ENCODE measurements around the gene GEMIN7. TPM values are rescaled to one million over a fixed set of nuclear protein-coding genes. Genes with fewer than 3 reads are reported as not detected.

Gene GEMIN7
- total and polyA plus RNA-seq, 2 of the 13 experiments (the other 11 are each of a cell fraction or from before 2014, with no cell fraction given), result 24.1 to 30.6 TPM

DNA sequence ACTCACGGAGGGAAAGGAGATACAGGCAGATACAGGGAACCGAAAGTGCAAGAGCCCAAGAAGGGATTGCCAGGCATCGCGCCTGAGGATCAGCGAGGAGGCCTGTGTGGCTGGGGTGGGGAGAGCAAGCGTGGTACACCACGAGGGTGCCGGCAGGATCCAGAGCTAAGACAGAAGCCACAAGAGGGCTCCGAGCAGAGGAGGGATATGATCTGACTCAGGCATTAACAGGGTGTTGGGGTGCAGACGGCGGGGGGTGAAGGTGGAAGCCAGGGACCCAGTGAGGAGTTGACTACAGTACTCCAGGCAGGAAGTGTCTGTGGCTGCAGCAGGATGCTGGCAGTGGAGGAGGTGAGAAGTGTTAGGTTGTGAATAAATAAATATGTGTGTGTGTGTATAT, 8.5 kb downstream of the GEMIN7 start:
- in situ Hi-C loops (cut with HindIII; ENCODE audit: extremely low pct_ligation_motif_present, low pct_unique_long_range_greater_than_20kb), result no loop called here
- no peaks in the 10 kb centered on the region for H3K27me3 ChIP-seq (ENCODE audit: control insufficient read depth in 1 of 2, insufficient read depth in 2 of 2, low read length in 2 of 2)
- peaks cover 5 to 31% of the 10 kb centered on the region in 2 experiments; a peak in 4 of 5 replicates for H3K36me3 ChIP-seq (replicated peaks in 1 of 2; ENCODE audit: control insufficient read depth in 1 of 2, insufficient read depth in 2 of 2, low read length in 2 of 2)
- CTCF ChIA-PET (ENCODE audit: low intra/inter-chr PET ratio, low total read pairs), result no interaction called here
- H2AFZ ChIP-seq (ENCODE audit: low read length), result no peak overlapping the region
- no peak overlapping the region for H3K4me3 ChIP-seq (replicated peaks in 1 of 3; ENCODE audit: insufficient read depth in 1 of 3, low read depth in 2 of 3, low read length in 3 of 3)
- 98% methylated on average over 11 of the region's 11 CpGs for WGBS (ENCODE audit: low lambda C conversion rate)
- intact Hi-C loops (cut with micrococcal nuclease; ENCODE audit: unreplicated experiment), result no loop called here
- no peak overlapping the region for H3K9ac ChIP-seq (ENCODE audit: insufficient read depth, low read depth, low read length)
- no peak overlapping the region for H3K4me2 ChIP-seq (ENCODE audit: low read depth, low read length)
- no peak for DNase-seq (ENCODE audit: low spot score)
- TF ChIP-seq ZNF879 (CRISPR knock-in tag; IDR thresholded peaks at IDR 0.05), result no peak
- peak; percentile 23 for TF ChIP-seq AGO2 (optimal IDR thresholded peaks at IDR 0.05; ENCODE audit: low read depth, low read length)
- POLR2A ChIA-PET, result no interaction called here
- H3K4me1 ChIP-seq (ENCODE audit: insufficient read depth, low read length), result peaks cover 5% of the 10 kb centered on the region
- FAIRE-seq, result no peak
- H3K9me3 ChIP-seq (ENCODE audit: low read length), result no peaks in the 10 kb centered on the region
- peaks cover 10% of the 10 kb centered on the region for H3K79me2 ChIP-seq (ENCODE audit: insufficient read depth, low read length)
- H4K20me1 ChIP-seq (ENCODE audit: insufficient read depth, low read length), result no peaks in the 10 kb centered on the region
- no peak for ATAC-seq
- BruUV-seq (replicated peaks), result no TSS peak
- H3K27ac ChIP-seq (ENCODE audit: extremely low read length, insufficient read depth, low read length), result no peak overlapping the region

DNA sequence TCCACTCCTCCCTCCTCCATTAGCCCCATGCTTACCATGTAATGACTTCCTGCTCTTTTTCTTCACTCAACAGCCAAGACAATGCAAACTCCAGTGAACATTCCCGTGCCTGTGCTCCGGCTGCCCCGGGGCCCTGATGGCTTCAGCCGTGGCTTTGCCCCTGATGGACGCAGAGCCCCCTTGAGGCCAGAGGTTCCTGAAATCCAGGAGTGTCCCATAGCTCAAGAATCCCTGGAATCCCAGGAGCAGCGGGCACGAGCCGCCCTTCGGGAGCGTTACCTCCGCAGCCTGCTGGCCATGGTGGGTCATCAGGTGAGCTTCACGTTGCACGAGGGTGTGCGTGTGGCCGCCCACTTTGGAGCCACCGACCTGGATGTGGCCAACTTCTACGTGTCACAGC, 11.0 kb downstream of the GEMIN7 start:
- H3K36me3 ChIP-seq (replicated peaks in 1 of 2; ENCODE audit: control insufficient read depth in 1 of 2, insufficient read depth in 2 of 2, low read length in 2 of 2), result peaks cover 5 to 31% of the 10 kb centered on the region in 2 experiments; a peak in 4 of 5 replicates
- no TSS peak for BruUV-seq (replicated peaks)
- no peak overlapping the region for H3K4me3 ChIP-seq (replicated peaks in 1 of 3; ENCODE audit: insufficient read depth in 1 of 3, low read depth in 2 of 3, low read length in 3 of 3)
- no peaks in the 10 kb centered on the region for H3K9me3 ChIP-seq (ENCODE audit: low read length)
- intact Hi-C loops (cut with micrococcal nuclease; ENCODE audit: unreplicated experiment) (no loop called here), in situ Hi-C loops (cut with HindIII; ENCODE audit: extremely low pct_ligation_motif_present, low pct_unique_long_range_greater_than_20kb) (no loop called here)
- H3K27ac ChIP-seq (ENCODE audit: extremely low read length, insufficient read depth, low read length), result no peak overlapping the region
- no peak overlapping the region for H3K4me2 ChIP-seq (ENCODE audit: low read depth, low read length)
- ChIA-PET POLR2A (interaction anchor here (2.0 kb wide), 1 partner anchor 14 kb away, joined by 5 read pairs; no protein-coding TSS in a partner anchor), CTCF (ENCODE audit: low intra/inter-chr PET ratio, low total read pairs) (no interaction called here)
- no peaks in the 10 kb centered on the region; a peak in 1 of 5 replicates for H3K27me3 ChIP-seq (ENCODE audit: control insufficient read depth in 1 of 2, insufficient read depth in 2 of 2, low read length in 2 of 2)
- WGBS (ENCODE audit: low lambda C conversion rate), result 95% methylated on average over 16 of the region's 17 CpGs
- no peak for DNase-seq (ENCODE audit: low spot score)
- H2AFZ ChIP-seq (ENCODE audit: low read length), result no peak overlapping the region
- H3K9ac ChIP-seq (ENCODE audit: insufficient read depth, low read depth, low read length), result no peak overlapping the region
- H3K4me1 ChIP-seq (ENCODE audit: insufficient read depth, low read length), result peaks cover 18% of the 10 kb centered on the region
- ATAC-seq, result no peak
- no peak for FAIRE-seq
- H4K20me1 ChIP-seq (ENCODE audit: insufficient read depth, low read length), result no peaks in the 10 kb centered on the region
- H3K79me2 ChIP-seq (ENCODE audit: insufficient read depth, low read length), result peaks cover 26% of the 10 kb centered on the region
- TF ChIP-seq, protein P1, sequence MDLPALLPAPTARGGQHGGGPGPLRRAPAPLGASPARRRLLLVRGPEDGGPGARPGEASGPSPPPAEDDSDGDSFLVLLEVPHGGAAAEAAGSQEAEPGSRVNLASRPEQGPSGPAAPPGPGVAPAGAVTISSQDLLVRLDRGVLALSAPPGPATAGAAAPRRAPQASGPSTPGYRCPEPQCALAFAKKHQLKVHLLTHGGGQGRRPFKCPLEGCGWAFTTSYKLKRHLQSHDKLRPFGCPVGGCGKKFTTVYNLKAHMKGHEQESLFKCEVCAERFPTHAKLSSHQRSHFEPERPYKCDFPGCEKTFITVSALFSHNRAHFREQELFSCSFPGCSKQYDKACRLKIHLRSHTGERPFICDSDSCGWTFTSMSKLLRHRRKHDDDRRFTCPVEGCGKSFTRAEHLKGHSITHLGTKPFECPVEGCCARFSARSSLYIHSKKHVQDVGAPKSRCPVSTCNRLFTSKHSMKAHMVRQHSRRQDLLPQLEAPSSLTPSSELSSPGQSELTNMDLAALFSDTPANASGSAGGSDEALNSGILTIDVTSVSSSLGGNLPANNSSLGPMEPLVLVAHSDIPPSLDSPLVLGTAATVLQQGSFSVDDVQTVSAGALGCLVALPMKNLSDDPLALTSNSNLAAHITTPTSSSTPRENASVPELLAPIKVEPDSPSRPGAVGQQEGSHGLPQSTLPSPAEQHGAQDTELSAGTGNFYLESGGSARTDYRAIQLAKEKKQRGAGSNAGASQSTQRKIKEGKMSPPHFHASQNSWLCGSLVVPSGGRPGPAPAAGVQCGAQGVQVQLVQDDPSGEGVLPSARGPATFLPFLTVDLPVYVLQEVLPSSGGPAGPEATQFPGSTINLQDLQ (CRISPR knock-in tag; IDR thresholded peaks at IDR 0.05), result no peak
- TF ChIP-seq RBFOX2 (IDR thresholded peaks at IDR 0.05; ENCODE audit: low read depth, low read length), result 0 out of 2 replicates have a peak, but pooled peaks have one; percentile 34
- TF ChIP-seq, protein P2, sequence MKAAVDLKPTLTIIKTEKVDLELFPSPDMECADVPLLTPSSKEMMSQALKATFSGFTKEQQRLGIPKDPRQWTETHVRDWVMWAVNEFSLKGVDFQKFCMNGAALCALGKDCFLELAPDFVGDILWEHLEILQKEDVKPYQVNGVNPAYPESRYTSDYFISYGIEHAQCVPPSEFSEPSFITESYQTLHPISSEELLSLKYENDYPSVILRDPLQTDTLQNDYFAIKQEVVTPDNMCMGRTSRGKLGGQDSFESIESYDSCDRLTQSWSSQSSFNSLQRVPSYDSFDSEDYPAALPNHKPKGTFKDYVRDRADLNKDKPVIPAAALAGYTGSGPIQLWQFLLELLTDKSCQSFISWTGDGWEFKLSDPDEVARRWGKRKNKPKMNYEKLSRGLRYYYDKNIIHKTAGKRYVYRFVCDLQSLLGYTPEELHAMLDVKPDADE (CRISPR knock-in tag; IDR thresholded peaks at IDR 0.05), result no peak
- TF ChIP-seq, protein P3, sequence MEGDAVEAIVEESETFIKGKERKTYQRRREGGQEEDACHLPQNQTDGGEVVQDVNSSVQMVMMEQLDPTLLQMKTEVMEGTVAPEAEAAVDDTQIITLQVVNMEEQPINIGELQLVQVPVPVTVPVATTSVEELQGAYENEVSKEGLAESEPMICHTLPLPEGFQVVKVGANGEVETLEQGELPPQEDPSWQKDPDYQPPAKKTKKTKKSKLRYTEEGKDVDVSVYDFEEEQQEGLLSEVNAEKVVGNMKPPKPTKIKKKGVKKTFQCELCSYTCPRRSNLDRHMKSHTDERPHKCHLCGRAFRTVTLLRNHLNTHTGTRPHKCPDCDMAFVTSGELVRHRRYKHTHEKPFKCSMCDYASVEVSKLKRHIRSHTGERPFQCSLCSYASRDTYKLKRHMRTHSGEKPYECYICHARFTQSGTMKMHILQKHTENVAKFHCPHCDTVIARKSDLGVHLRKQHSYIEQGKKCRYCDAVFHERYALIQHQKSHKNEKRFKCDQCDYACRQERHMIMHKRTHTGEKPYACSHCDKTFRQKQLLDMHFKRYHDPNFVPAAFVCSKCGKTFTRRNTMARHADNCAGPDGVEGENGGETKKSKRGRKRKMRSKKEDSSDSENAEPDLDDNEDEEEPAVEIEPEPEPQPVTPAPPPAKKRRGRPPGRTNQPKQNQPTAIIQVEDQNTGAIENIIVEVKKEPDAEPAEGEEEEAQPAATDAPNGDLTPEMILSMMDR (CRISPR knock-in tag; IDR thresholded peaks at IDR 0.05), result peak; percentile 20; the same call in 1 of the 2 replicates
- TF ChIP-seq FOXJ3 (CRISPR knock-in tag; IDR thresholded peaks at IDR 0.05; ENCODE audit: borderline replicate concordance), result no peak
- TF ChIP-seq, protein P4, sequence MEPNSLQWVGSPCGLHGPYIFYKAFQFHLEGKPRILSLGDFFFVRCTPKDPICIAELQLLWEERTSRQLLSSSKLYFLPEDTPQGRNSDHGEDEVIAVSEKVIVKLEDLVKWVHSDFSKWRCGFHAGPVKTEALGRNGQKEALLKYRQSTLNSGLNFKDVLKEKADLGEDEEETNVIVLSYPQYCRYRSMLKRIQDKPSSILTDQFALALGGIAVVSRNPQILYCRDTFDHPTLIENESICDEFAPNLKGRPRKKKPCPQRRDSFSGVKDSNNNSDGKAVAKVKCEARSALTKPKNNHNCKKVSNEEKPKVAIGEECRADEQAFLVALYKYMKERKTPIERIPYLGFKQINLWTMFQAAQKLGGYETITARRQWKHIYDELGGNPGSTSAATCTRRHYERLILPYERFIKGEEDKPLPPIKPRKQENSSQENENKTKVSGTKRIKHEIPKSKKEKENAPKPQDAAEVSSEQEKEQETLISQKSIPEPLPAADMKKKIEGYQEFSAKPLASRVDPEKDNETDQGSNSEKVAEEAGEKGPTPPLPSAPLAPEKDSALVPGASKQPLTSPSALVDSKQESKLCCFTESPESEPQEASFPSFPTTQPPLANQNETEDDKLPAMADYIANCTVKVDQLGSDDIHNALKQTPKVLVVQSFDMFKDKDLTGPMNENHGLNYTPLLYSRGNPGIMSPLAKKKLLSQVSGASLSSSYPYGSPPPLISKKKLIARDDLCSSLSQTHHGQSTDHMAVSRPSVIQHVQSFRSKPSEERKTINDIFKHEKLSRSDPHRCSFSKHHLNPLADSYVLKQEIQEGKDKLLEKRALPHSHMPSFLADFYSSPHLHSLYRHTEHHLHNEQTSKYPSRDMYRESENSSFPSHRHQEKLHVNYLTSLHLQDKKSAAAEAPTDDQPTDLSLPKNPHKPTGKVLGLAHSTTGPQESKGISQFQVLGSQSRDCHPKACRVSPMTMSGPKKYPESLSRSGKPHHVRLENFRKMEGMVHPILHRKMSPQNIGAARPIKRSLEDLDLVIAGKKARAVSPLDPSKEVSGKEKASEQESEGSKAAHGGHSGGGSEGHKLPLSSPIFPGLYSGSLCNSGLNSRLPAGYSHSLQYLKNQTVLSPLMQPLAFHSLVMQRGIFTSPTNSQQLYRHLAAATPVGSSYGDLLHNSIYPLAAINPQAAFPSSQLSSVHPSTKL (CRISPR knock-in tag; IDR thresholded peaks at IDR 0.05), result no peak
